Sigmoid colon (tissue), 4 donors: ENCODE measurements around the gene TAS1R2.

ENCODE experiments used
- EP300 ChIP-seq, 4 donors: sonication (generic); formaldehyde crosslinking; IDR thresholded peaks; one replicate each; pipeline ENCODE4 v1.6.1; 2017; ENCODE audit warnings: antibody characterized with exemption in 4 of 4
- POLR2AphosphoS5 ChIP-seq, 4 donors: sonication (generic); formaldehyde crosslinking; IDR thresholded peaks; one replicate each; pipeline ENCODE4 v1.6.1; 2017; ENCODE audit warnings: antibody characterized with exemption in 4 of 4
- TF ChIP-seq, protein P1 (sequence below), 4 experiments: fragments of 450-650 bp in 3 of 4; fragments of 200-600 bp in 1 of 4; IDR thresholded peaks; one replicate each; pipeline ENCODE4 v1.5.1; 2016 to 2019; ENCODE audit warnings: antibody characterized with exemption in 4 of 4, mild to moderate bottlenecking in 3 of 4, moderate library complexity in 2 of 4

DNA sequence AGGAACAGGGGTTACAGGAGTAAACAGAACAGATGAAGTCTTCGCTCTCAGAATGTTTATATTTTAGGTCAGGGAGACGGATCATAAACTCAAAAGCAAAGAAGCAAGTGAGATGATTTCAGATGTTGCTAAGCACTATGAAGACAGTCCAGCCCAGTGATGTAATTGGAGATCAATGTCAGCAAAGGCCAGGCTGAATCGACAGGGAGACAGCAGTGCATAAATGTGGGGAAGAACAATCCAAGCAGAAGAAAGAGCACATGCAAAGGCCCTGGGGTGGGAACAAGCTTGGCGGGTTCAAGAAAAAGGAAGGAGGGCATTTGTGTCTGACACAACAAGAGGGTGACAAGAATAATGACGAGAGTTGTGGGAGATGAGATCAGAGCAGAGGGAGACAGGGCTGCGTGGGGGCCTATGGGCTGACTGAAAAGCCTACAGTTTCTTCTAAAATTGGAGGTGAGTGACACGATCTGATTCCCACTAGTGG is 47.0 kb downstream of the TAS1R2 start:
- TF ChIP-seq, protein P1, sequence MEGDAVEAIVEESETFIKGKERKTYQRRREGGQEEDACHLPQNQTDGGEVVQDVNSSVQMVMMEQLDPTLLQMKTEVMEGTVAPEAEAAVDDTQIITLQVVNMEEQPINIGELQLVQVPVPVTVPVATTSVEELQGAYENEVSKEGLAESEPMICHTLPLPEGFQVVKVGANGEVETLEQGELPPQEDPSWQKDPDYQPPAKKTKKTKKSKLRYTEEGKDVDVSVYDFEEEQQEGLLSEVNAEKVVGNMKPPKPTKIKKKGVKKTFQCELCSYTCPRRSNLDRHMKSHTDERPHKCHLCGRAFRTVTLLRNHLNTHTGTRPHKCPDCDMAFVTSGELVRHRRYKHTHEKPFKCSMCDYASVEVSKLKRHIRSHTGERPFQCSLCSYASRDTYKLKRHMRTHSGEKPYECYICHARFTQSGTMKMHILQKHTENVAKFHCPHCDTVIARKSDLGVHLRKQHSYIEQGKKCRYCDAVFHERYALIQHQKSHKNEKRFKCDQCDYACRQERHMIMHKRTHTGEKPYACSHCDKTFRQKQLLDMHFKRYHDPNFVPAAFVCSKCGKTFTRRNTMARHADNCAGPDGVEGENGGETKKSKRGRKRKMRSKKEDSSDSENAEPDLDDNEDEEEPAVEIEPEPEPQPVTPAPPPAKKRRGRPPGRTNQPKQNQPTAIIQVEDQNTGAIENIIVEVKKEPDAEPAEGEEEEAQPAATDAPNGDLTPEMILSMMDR (IDR thresholded peaks at IDR 0.05): no peak
- TF ChIP-seq EP300 (IDR thresholded peaks at IDR 0.05): no peak
- no peak for TF ChIP-seq POLR2AphosphoS5 (IDR thresholded peaks at IDR 0.05)
